HG02678 (cell line): ENCODE results near the gene DUXB.

ENCODE experiments used
- ATAC-seq: cut with Tn5 transposase; IDR thresholded peaks from one replicate; pipeline ENCODE4 v1.9.1; 2021; ENCODE audit warnings: mild to moderate bottlenecking, moderate library complexity; ENCODE audit not compliant: unreplicated experiment

DUXB gene

GRCh38 chr16:75701361-75701760 is at the start of gene DUXB:
DUXB (minus strand) TSS chr16:75701461; CDS start chr16:75701418, 43 bp downstream.
- ATAC-seq, result no peak

GRCh38 chr16:75750528-75750927 is 49.3 kb upstream of the DUXB start:
- ATAC-seq, result no peak

- no peak for ATAC-seq
These were observed 45.1 kb upstream of the DUXB start for GRCh38 chr16:75746359-75746758.

GRCh38 chr16:75745823-75746222 is 44.6 kb upstream of the DUXB start:
- ATAC-seq, result no peak

GRCh38 chr16:75745242-75745641 is 44.0 kb upstream of the DUXB start:
- ATAC-seq, result no peak

- ATAC-seq, result no peak
These were observed 41.3 kb upstream of the DUXB start for GRCh38 chr16:75742424-75743047.

- ATAC-seq, result no peak
These were observed 32.3 kb upstream of the DUXB start for GRCh38 chr16:75733305-75734211.

- ATAC-seq, result no peak
These were observed 31.6 kb upstream of the DUXB start for GRCh38 chr16:75732871-75733270.

GRCh38 chr16:75727221-75727620 is 26.0 kb upstream of the DUXB start:
- ATAC-seq, result no peak

GRCh38 chr16:75726390-75726789 is 25.1 kb upstream of the DUXB start, which contains the start of gene CPHXL:
CPHXL (minus strand) TSS chr16:75726490; CDS start chr16:75726442, 48 bp downstream.
- ATAC-seq, result no peak

GRCh38 chr16:75718452-75718851 is 17.2 kb upstream of the DUXB start:
- no peak for ATAC-seq

GRCh38 chr16:75714661-75715060 is 13.4 kb upstream of the DUXB start:
- ATAC-seq, result no peak

GRCh38 chr16:75710344-75710743 is 9.1 kb upstream of the DUXB start:
- no peak for ATAC-seq

GRCh38 chr16:75703306-75703705 is 2.0 kb upstream of the DUXB start:
- no peak for ATAC-seq

GRCh38 chr16:75702242-75702641 is 981 bp upstream of the DUXB start:
- ATAC-seq, result no peak

- no peak for ATAC-seq
These were observed 3.7 kb downstream of the DUXB start for GRCh38 chr16:75697571-75697970.

GRCh38 chr16:75695708-75696107 is 5.6 kb downstream of the DUXB start:
- ATAC-seq, result no peak

GRCh38 chr16:75687361-75687760 is 13.9 kb downstream of the DUXB start:
- no peak for ATAC-seq

- no peak for ATAC-seq
These were observed 19.0 kb downstream of the DUXB start for GRCh38 chr16:75682308-75682707.

- ATAC-seq, result no peak
These were observed 21.9 kb downstream of the DUXB start for GRCh38 chr16:75679366-75679765.

- ATAC-seq, result no peak
These were observed 24.4 kb downstream of the DUXB start, which contains the start of gene CPHXL2 for GRCh38 chr16:75676909-75677308. CPHXL2 (minus strand) TSS chr16:75677009; CDS start chr16:75676999, 10 bp downstream.

- no peak for ATAC-seq
These were observed 33.8 kb downstream of the DUXB start for GRCh38 chr16:75667503-75667902.
